Measurements from ENCODE around the gene BAK1. TPM values are rescaled to one million over a fixed set of nuclear protein-coding genes. Genes with fewer than 3 reads are reported as not detected.
"Not testable (repeated sequence)": the region's sequence is repeated elsewhere in the genome, so short reads cannot be mapped to it uniquely, and the experiment has no call there.

BAK1 gene
- total RNA-seq, 6 experiments from 2014 or later: 17.5 to 23.2 (median 19.9) TPM

- DNase-seq: no peak
- H3K4me1 Mint-ChIP-seq (ENCODE audit: low read depth): peaks cover 5% of the 10 kb centered on the region; the same call in 1 of the 2 replicates
- H3K27me3 Mint-ChIP-seq (ENCODE audit: insufficient read depth): peaks cover 31% of the 10 kb centered on the region
- H3K9me3 Mint-ChIP-seq: no peaks in the 10 kb centered on the region
- TF ChIP-seq, protein P1, sequence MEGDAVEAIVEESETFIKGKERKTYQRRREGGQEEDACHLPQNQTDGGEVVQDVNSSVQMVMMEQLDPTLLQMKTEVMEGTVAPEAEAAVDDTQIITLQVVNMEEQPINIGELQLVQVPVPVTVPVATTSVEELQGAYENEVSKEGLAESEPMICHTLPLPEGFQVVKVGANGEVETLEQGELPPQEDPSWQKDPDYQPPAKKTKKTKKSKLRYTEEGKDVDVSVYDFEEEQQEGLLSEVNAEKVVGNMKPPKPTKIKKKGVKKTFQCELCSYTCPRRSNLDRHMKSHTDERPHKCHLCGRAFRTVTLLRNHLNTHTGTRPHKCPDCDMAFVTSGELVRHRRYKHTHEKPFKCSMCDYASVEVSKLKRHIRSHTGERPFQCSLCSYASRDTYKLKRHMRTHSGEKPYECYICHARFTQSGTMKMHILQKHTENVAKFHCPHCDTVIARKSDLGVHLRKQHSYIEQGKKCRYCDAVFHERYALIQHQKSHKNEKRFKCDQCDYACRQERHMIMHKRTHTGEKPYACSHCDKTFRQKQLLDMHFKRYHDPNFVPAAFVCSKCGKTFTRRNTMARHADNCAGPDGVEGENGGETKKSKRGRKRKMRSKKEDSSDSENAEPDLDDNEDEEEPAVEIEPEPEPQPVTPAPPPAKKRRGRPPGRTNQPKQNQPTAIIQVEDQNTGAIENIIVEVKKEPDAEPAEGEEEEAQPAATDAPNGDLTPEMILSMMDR (IDR thresholded peaks at IDR 0.05): no peak
- no peak overlapping the region for H3K4me3 Mint-ChIP-seq
- no peak overlapping the region for H3K27ac Mint-ChIP-seq
- no peaks in the 10 kb centered on the region for H3K36me3 Mint-ChIP-seq (ENCODE audit: low read depth)
These were observed 32.6 kb downstream of the BAK1 start for GRCh38 chr6:33547499-33547898.

GRCh38 chr6:33546766-33547165 lies 33.3 kb downstream of the BAK1 start:
- DNase-seq: no peak
- Mint-ChIP-seq H3K36me3 (ENCODE audit: low read depth) (no peaks in the 10 kb centered on the region), H3K4me3 (no peak overlapping the region), H3K9me3 (no peaks in the 10 kb centered on the region), H3K4me1 (ENCODE audit: low read depth) (peaks cover 5% of the 10 kb centered on the region; the same call in 1 of the 2 replicates), H3K27me3 (ENCODE audit: insufficient read depth) (peaks cover 29% of the 10 kb centered on the region), H3K27ac (no peak overlapping the region)
- TF ChIP-seq, protein P1 (IDR thresholded peaks at IDR 0.05): no peak

DNA sequence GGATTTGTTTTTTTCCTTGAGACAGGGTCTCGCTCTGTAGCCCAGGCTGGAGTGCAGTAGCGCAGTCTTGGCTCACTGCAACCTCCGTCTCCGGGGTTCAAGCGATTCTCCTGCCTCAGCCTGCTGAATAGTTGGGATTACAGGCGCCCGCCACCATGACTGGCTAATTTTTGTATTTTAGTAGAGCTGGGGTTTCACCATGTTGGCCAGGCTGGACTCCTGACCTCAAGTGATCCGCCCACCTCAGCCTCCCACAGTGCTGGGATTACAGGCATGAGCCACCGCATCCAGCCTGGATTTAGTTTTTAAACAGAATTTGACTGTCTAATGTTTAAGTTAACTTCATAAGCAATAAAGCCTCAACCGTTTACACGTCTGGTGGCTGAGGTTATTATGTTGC lies 34.8 kb downstream of the BAK1 start:
- H3K9me3 Mint-ChIP-seq; DNase-seq; H3K4me3 Mint-ChIP-seq; H3K4me1 Mint-ChIP-seq (ENCODE audit: low read depth); H3K36me3 Mint-ChIP-seq (ENCODE audit: low read depth); H3K27ac Mint-ChIP-seq: not testable (repeated sequence)
- H3K27me3 Mint-ChIP-seq (ENCODE audit: insufficient read depth): peaks cover 28% of the 10 kb centered on the region

DNA sequence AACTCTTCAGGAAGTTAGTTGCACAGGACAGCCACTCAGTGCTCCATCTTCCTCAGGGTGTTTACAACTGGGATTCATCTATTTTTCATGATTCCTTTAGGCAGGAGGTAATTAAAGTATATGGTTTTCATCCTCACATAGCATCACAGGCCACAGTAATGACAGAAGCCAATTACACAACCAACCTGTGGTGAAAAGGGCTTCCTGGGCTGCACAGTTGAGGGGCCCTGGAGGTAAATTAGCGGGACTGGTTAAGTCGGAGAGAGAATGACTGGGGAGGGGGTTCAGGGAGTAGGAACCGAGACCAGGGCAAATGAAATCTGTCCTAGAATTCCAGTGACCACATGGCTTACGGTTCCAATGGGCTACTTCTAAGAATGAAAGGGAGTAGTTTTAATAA lies 37.0 kb downstream of the BAK1 start:
- Mint-ChIP-seq H3K4me3 (no peak overlapping the region), H3K9me3 (no peaks in the 10 kb centered on the region), H3K4me1 (ENCODE audit: low read depth) (peaks cover 5% of the 10 kb centered on the region; the same call in 1 of the 2 replicates), H3K27me3 (ENCODE audit: insufficient read depth) (peaks cover 28% of the 10 kb centered on the region), H3K27ac (no peak overlapping the region), H3K36me3 (ENCODE audit: low read depth) (no peaks in the 10 kb centered on the region)
- TF ChIP-seq, protein P1 (IDR thresholded peaks at IDR 0.05): no peak
- no peak for DNase-seq

GRCh38 chr6:33540768-33541167 lies 39.3 kb downstream of the BAK1 start:
- Mint-ChIP-seq H3K4me1 (ENCODE audit: low read depth) (peaks cover 5% of the 10 kb centered on the region; the same call in 1 of the 2 replicates), H3K4me3 (no peak overlapping the region)

GRCh38 chr6:33534702-33535101 lies 45.4 kb downstream of the BAK1 start:
- H3K4me1 Mint-ChIP-seq (ENCODE audit: low read depth): no peaks in the 10 kb centered on the region
- H3K9me3 Mint-ChIP-seq: no peaks in the 10 kb centered on the region
- DNase-seq: no peak
- H3K27ac Mint-ChIP-seq: no peak overlapping the region
- TF ChIP-seq, protein P1 (IDR thresholded peaks at IDR 0.05): no peak
- peaks cover 26% of the 10 kb centered on the region for H3K27me3 Mint-ChIP-seq (ENCODE audit: insufficient read depth)
- H3K4me3 Mint-ChIP-seq: no peak overlapping the region
- H3K36me3 Mint-ChIP-seq (ENCODE audit: low read depth): no peaks in the 10 kb centered on the region

More at GRCh38 chr6:33540768-33541167, 39.3 kb downstream of the BAK1 start:
- H3K27me3 Mint-ChIP-seq (ENCODE audit: insufficient read depth): peaks cover 25% of the 10 kb centered on the region
- DNase-seq: no peak
- H3K9me3 Mint-ChIP-seq: no peaks in the 10 kb centered on the region
- no peak overlapping the region for H3K27ac Mint-ChIP-seq
- TF ChIP-seq, protein P1 (IDR thresholded peaks at IDR 0.05): no peak
- no peaks in the 10 kb centered on the region for H3K36me3 Mint-ChIP-seq (ENCODE audit: low read depth)

DNA sequence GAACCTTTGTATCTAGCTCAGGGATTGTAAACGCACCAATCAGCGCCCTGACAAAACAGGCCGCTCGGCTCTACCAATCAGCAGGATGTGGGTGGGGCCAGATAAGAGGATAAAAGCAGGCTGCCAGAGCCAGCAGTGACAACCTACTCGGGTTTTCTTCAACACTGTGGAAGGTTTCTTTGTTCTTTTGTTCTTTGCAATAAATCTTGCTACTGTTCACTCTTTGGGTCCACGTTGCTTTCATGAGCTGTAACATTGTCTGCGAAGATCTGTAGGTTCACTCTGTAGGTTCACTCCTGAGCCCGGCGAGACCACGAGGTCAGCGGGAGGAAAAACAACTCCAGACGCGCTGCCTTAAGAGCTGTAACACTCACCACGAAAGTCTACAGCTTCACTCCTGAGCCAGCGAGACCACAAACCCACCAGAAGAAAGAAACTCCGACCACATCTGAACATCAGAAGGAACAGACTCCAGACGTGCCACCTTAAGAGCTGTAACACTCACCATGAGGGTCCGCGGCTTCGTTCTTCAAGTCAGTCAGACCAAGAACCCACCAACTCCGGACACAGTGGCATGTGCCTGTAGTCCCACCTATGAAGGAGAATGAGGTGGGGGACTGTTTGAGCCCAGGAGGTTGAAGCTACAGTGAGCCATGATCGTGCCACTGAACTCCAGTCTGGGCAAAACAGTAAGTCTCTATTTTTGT lies 46.8 kb downstream of the BAK1 start:
- DNase-seq; H3K27ac Mint-ChIP-seq; H3K4me1 Mint-ChIP-seq (ENCODE audit: low read depth); H3K9me3 Mint-ChIP-seq; H3K4me3 Mint-ChIP-seq; H3K36me3 Mint-ChIP-seq (ENCODE audit: low read depth): not testable (repeated sequence)
- H3K27me3 Mint-ChIP-seq (ENCODE audit: insufficient read depth): peaks cover 29% of the 10 kb centered on the region

- peaks cover 35% of the 10 kb centered on the region for H3K27me3 Mint-ChIP-seq (ENCODE audit: insufficient read depth)
- H3K36me3 Mint-ChIP-seq (ENCODE audit: low read depth); DNase-seq; H3K27ac Mint-ChIP-seq; H3K4me3 Mint-ChIP-seq; H3K9me3 Mint-ChIP-seq; H3K4me1 Mint-ChIP-seq (ENCODE audit: low read depth): not testable (repeated sequence)
These were observed 47.6 kb downstream of the BAK1 start for GRCh38 chr6:33532431-33532830.

- not testable (repeated sequence) for H3K4me1 Mint-ChIP-seq (ENCODE audit: low read depth); H3K4me3 Mint-ChIP-seq; H3K36me3 Mint-ChIP-seq (ENCODE audit: low read depth); H3K9me3 Mint-ChIP-seq; DNase-seq; H3K27ac Mint-ChIP-seq
- H3K27me3 Mint-ChIP-seq (ENCODE audit: insufficient read depth): peaks cover 31% of the 10 kb centered on the region
These were observed 49.5 kb downstream of the BAK1 start for GRCh38 chr6:33530617-33531016.

Measured in HFFc6 (cell line).